Breast epithelium (tissue), 4 donors: ENCODE data around the gene PLCB4. TPM values are rescaled to one million over a fixed set of nuclear protein-coding genes. Genes with fewer than 3 reads are reported as not detected.

ENCODE experiments used
- DNase-seq, 2 donors: peaks; one replicate each; pipeline ENCODE4 v3.0.0-alpha.2; 2019; ENCODE audit warnings: low spot score in 2 of 2
- H3K27ac ChIP-seq, 2 donors: fragments of 200-600 bp; sonication (generic) in 1 of 2; one replicate each; pipeline ENCODE4 v1.5.1; 2016 to 2019; ENCODE audit warnings: mild to moderate bottlenecking in 1 of 2
- H3K27me3 ChIP-seq, 2 donors: fragments of 200-600 bp; sonication (generic) in 1 of 2; one replicate each; pipeline versions ENCODE4 v1.5.1 to v1.6.0; 2017 to 2019; ENCODE audit warnings: control low read depth in 1 of 2, mild to moderate bottlenecking in 1 of 2
- H3K36me3 ChIP-seq: fragments of 200-600 bp; one replicate; pipeline ENCODE4 v1.5.1; 2019
- H3K4me1 ChIP-seq, 2 donors: fragments of 200-600 bp; sonication (generic); one replicate each; pipeline ENCODE4 v1.5.1; 2016 to 2019; ENCODE audit warnings: control low read depth in 1 of 2
- H3K4me3 ChIP-seq, 3 donors: fragments of 200-600 bp; sonication (generic); 1 replicate in 2 of 3; 2 replicates in 1 of 3; pipeline ENCODE4 v1.5.1; 2016 to 2019; ENCODE audit warnings: mild to moderate bottlenecking in 3 of 3, moderate library complexity in 2 of 3
- H3K9me3 ChIP-seq, 2 donors: fragments of 200-600 bp; sonication (generic) in 1 of 2; one replicate each; pipeline ENCODE4 v1.5.1; 2016 to 2019; ENCODE audit warnings: control low read depth in 1 of 2
- POLR2A ChIP-seq: fragments of 450-650 bp; IDR thresholded peaks from one replicate; pipeline ENCODE4 v1.6.1; 2016; ENCODE audit warnings: antibody characterized with exemption, mild to moderate bottlenecking, moderate library complexity
- POLR2AphosphoS5 ChIP-seq, 3 donors: sonication (generic); formaldehyde crosslinking; IDR thresholded peaks; one replicate each; pipeline ENCODE4 v1.6.1; 2017; ENCODE audit warnings: antibody characterized with exemption in 3 of 3
- intact Hi-C: fragments of 100-400 bp; cut with DNase I; formaldehyde crosslinking; loops from one replicate; pipeline ENCODE4 v1.15.1; 2023; ENCODE audit warnings: low total_unique reads
- total RNA-seq, 3 donors: library from RNA; depleted of rRNA; stranded (reverse); fragments of >200 nt; gene quantifications; one replicate each; pipeline ENCODE4 v1.1.0, GENCODE V29; 2016
- TF ChIP-seq, protein P1 (sequence below), 3 donors: fragments of 450-650 bp; IDR thresholded peaks; one replicate each; pipeline ENCODE4 v1.5.1; 2016 to 2017; ENCODE audit warnings: antibody characterized with exemption in 3 of 3, mild to moderate bottlenecking in 3 of 3, moderate library complexity in 3 of 3

Gene PLCB4
- total RNA-seq, 3 donors from 2014 or later = 9.4 to 17.7 (median 13.0) TPM

DNA sequence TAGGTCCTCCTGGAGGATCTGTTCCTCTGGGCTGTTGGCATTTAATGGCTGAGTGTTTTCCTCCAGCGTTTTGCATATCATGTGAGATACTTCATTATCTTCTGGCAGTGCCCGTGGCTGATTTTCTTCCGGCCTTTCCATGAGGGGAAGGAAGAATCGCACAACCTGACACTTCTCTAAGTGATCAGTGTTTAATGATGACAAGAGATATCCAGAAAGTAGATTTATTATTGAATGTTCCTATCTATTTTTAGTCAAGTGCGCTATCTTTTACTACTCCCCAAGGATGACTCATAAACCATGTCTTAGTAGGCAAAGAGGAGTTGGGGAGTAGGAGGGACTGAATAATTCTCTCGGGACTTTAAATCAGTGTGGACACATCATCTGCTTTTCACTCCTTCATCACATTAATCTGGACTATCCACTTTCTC lies 149.7 kb downstream of the PLCB4 start:
- Histone ChIP-seq H3K4me3 (no peak overlapping the region), H3K27ac (no peak overlapping the region), H3K4me1 (no peaks in the 10 kb centered on the region), H3K36me3 (no peaks in the 10 kb centered on the region), H3K9me3 (no peaks in the 10 kb centered on the region), H3K27me3 (no peaks in the 10 kb centered on the region)
- intact Hi-C loops = no loop called here
- DNase-seq = no peak
- TF ChIP-seq, protein P1, sequence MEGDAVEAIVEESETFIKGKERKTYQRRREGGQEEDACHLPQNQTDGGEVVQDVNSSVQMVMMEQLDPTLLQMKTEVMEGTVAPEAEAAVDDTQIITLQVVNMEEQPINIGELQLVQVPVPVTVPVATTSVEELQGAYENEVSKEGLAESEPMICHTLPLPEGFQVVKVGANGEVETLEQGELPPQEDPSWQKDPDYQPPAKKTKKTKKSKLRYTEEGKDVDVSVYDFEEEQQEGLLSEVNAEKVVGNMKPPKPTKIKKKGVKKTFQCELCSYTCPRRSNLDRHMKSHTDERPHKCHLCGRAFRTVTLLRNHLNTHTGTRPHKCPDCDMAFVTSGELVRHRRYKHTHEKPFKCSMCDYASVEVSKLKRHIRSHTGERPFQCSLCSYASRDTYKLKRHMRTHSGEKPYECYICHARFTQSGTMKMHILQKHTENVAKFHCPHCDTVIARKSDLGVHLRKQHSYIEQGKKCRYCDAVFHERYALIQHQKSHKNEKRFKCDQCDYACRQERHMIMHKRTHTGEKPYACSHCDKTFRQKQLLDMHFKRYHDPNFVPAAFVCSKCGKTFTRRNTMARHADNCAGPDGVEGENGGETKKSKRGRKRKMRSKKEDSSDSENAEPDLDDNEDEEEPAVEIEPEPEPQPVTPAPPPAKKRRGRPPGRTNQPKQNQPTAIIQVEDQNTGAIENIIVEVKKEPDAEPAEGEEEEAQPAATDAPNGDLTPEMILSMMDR (IDR thresholded peaks at IDR 0.05) = no peak
- TF ChIP-seq POLR2A = no peak
- no peak for TF ChIP-seq POLR2AphosphoS5 (IDR thresholded peaks at IDR 0.05)

DNA sequence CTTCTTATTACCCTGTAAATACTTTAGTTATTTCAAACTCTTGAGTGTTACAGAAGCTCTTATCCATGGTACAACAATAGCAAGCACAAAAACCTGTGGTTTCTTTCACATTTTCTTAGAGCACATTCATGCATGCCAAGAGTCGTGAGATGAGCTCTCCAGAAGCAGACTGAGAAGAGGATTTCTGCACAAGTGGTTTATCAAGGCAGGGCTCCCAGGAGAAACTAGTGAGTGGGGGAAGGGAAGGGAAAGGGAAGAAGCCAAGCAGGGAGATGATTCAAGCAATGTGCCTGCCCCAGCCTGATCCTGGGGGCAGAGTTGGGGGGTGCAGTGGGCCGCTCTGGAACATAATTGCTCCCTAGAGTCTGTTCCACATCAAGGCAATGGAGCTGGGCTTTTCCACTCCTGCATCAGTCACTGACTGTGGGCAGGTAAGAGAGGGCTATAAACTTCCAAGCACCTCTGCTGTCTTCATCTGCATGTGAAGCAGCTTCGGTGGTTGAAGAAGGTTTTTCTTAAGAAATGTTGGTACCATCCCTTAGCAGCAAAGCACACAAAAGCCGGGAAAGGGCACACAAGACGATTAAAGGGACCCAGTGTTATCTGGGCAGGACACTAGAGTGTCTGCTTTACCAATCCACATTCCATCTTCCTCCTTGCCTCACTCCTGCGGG lies 152.1 kb downstream of the PLCB4 start:
- H3K27ac ChIP-seq = no peak overlapping the region
- no peaks in the 10 kb centered on the region for H3K4me1 ChIP-seq
- no peak overlapping the region for H3K4me3 ChIP-seq
- no peak for DNase-seq
- no peaks in the 10 kb centered on the region for H3K9me3 ChIP-seq
- H3K27me3 ChIP-seq = no peaks in the 10 kb centered on the region
- H3K36me3 ChIP-seq = no peaks in the 10 kb centered on the region
- intact Hi-C loops = no loop called here
- TF ChIP-seq POLR2AphosphoS5 (IDR thresholded peaks at IDR 0.05) = no peak

DNA sequence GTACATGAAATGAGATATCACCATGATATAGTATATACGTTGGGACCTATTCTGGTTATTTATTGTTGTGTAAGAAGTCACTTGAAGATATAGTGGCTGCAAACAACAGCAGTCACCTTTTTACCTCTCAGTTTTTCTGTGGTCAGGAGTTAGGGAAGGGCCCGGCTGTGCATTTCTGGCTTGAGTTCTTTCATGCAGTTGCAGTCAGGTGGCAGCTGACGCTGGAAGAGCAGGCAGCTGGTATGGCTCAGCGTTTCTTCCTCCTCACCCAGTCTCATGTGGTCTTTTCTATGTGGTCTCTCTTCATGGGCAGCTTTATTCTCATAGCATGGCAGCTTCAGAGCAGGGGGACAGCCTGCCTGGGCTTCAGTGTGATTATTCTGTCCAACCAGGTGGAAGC lies 154.4 kb downstream of the PLCB4 start:
- Histone ChIP-seq H3K27me3 (no peaks in the 10 kb centered on the region), H3K4me1 (no peaks in the 10 kb centered on the region), H3K9me3 (no peaks in the 10 kb centered on the region), H3K27ac (no peak overlapping the region), H3K36me3 (no peaks in the 10 kb centered on the region), H3K4me3 (no peak overlapping the region)
- no peak for DNase-seq
- TF ChIP-seq POLR2A (no peak), POLR2AphosphoS5 (IDR thresholded peaks at IDR 0.05) (no peak)
- TF ChIP-seq, protein P1 (IDR thresholded peaks at IDR 0.05) = no peak
- intact Hi-C loops = no loop called here

DNA sequence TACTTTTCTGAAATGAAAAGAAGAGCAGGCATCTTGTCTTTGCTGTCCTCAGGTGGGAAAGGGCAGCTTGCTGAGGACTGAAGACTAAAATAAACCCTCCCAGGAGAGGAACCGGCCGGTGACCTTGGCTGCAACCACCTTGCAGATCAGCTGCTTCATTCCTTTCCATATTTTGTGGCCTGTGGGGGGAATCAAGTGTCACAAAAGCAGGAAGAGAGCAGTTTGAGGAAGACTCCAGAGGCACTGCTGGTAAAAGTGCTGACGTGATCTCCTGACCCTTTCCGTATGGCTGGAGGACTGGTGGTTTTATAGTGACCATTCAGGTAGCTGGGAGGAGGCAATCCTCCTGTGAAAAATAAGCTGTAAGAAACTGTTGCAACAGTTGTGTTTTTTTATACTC lies 157.0 kb downstream of the PLCB4 start:
- TF ChIP-seq POLR2A = no peak
- TF ChIP-seq POLR2AphosphoS5 (IDR thresholded peaks at IDR 0.05) = no peak
- TF ChIP-seq, protein P1 (IDR thresholded peaks at IDR 0.05) = no peak
- Histone ChIP-seq H3K36me3 (no peaks in the 10 kb centered on the region), H3K27ac (no peak overlapping the region), H3K4me1 (no peaks in the 10 kb centered on the region), H3K9me3 (no peaks in the 10 kb centered on the region), H3K4me3 (no peak overlapping the region), H3K27me3 (no peaks in the 10 kb centered on the region)
- DNase-seq = no peak
- intact Hi-C loops = no loop called here

DNA sequence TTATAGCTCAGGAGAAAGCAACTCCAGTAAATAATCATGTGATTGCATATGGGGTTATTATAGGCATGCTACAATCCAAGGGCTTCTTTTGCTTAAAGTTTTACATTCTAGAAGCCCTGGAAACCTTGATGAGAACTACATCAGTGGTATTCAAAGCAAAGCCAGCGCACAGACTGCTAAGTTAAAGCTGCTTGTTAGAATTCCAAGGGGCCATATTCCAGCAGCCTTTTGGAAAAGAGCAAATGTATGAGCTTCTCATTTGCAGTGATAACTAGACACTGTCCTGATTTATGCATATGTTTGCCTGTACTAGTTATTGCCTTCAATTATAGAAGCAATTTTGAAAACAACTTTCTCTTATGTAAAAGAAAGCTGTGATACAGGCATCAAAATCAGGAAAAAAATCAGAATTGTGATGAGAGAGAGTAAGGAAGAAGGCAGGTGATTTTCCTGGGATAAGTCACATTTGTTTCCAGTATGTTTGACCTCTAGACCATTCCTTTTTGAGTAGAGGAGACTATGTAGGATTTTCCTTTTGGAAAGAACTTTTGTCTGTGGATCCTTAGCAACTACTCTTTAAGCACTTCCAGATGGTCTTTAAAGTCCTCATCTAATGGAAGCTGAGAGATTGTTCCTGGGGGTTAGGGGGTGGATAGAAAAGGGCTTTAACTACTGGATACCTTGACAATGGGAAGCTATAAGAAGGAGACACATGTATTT lies 159.2 kb downstream of the PLCB4 start:
- Histone ChIP-seq H3K4me3 (no peak overlapping the region), H3K9me3 (no peaks in the 10 kb centered on the region), H3K36me3 (no peaks in the 10 kb centered on the region), H3K27me3 (no peaks in the 10 kb centered on the region), H3K4me1 (no peaks in the 10 kb centered on the region), H3K27ac (peak overlapping the region; percentile 8 to 35)
- intact Hi-C loops = no loop called here
- no peak for TF ChIP-seq POLR2AphosphoS5 (IDR thresholded peaks at IDR 0.05)
- DNase-seq = no peak

DNA sequence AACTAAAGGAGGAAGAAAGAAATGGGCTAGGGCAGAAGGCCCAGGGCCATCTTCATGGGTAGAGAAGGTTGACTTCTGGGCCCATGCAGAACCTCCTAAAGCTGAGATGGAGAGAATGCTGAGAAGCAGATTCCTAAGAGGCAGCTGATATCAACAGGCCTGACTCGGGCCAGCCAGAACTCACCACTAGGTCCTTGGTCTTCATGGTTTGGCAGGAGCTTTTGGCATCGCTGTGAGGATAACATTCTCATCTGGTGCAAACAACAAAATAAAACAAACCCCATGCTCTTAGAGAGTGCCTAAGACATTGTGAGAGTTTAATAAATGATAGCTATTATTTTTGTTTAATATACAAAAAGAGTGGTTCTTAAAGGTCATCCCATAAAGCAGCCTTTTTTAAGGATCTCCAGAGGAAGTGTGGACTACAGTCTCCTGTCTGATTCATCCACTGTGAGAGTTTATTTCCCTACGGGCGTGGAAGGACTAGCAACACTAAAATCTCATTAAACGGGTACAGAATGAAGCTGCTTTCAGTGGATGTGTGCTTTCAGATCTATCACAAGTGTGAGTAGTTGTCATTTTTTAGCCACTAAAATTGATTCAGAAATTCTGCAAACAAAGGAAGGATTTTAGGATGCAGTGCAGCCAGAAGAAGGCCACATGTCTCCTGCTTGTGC lies 160.0 kb downstream of the PLCB4 start:
- H3K36me3 ChIP-seq = no peaks in the 10 kb centered on the region
- H3K4me3 ChIP-seq = no peak overlapping the region
- DNase-seq = no peak
- TF ChIP-seq, protein P1 (IDR thresholded peaks at IDR 0.05) = no peak
- TF ChIP-seq POLR2AphosphoS5 (IDR thresholded peaks at IDR 0.05) (no peak), POLR2A (no peak)
- H3K27ac ChIP-seq = peak overlapping the region; percentile 8 to 35
- H3K27me3 ChIP-seq = no peaks in the 10 kb centered on the region
- no peaks in the 10 kb centered on the region for H3K4me1 ChIP-seq
- intact Hi-C loops = no loop called here
- H3K9me3 ChIP-seq = no peaks in the 10 kb centered on the region
